22Rv1 (cell line): ENCODE data around the gene VARS2.
"Not testable (repeated sequence)": the region's sequence is repeated elsewhere in the genome, so short reads cannot be mapped to it uniquely, and the experiment has no call there.

ENCODE experiments used
- H3K27ac ChIP-seq: fragments of 450-650 bp; 2 replicates; pipeline ENCODE4 v1.5.1; 2017
- ZFX ChIP-seq: fragments of 450-650 bp; IDR thresholded peaks from 2 replicates; pipeline ENCODE4 v1.6.1; 2017; ENCODE audit warnings: antibody characterized with exemption, borderline replicate concordance
- TF ChIP-seq, protein P1 (sequence below): fragments of 450-650 bp; IDR thresholded peaks from 2 replicates; pipeline ENCODE4 v1.5.1; 2017; ENCODE audit warnings: mild to moderate bottlenecking

The VARS2 gene

DNA sequence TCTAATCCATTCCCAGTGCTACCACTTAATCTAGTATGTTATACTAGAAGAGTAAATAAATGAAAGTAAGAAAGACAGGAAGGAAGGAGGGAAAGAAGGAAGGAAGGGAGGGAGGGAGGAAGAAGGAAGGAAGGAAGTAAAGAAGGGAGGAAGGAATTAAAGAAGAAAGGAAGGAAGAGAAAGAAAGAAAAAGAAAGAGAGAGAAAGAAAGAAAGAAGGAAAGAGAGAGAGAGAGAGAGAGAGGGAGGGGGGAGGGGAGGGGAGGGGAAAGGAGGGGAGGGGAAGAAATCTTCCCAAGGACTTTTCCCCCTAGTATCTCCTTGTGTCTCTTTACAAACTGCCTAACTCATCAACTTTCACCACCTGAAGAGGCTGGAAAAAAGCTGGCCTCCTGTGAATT is 48.7 kb downstream of the VARS2 start:
- TF ChIP-seq, protein P1, sequence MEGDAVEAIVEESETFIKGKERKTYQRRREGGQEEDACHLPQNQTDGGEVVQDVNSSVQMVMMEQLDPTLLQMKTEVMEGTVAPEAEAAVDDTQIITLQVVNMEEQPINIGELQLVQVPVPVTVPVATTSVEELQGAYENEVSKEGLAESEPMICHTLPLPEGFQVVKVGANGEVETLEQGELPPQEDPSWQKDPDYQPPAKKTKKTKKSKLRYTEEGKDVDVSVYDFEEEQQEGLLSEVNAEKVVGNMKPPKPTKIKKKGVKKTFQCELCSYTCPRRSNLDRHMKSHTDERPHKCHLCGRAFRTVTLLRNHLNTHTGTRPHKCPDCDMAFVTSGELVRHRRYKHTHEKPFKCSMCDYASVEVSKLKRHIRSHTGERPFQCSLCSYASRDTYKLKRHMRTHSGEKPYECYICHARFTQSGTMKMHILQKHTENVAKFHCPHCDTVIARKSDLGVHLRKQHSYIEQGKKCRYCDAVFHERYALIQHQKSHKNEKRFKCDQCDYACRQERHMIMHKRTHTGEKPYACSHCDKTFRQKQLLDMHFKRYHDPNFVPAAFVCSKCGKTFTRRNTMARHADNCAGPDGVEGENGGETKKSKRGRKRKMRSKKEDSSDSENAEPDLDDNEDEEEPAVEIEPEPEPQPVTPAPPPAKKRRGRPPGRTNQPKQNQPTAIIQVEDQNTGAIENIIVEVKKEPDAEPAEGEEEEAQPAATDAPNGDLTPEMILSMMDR: no peak
- no peak for TF ChIP-seq ZFX
- H3K27ac ChIP-seq: no peak overlapping the region

DNA sequence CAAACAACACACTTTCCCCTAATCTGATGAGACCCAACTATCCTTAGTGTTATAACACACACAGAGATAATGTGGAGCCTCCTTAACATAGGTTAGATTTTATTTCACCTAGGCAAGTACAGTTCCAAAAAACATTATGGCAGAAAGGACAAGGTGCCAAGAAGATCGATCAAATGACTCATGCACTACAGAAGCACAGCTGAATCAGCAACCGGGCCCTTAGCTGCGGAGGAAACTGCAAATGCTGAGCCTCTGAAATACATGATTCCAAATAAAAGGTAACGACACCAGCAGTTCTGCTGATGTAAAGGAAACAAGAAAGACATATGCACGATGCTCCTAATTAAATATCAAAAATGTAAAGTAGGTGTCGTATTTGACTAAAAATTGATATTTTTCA is 49.6 kb downstream of the VARS2 start:
- H3K27ac ChIP-seq: no peak overlapping the region
- TF ChIP-seq ZFX: no peak
- TF ChIP-seq, protein P1: no peak

DNA sequence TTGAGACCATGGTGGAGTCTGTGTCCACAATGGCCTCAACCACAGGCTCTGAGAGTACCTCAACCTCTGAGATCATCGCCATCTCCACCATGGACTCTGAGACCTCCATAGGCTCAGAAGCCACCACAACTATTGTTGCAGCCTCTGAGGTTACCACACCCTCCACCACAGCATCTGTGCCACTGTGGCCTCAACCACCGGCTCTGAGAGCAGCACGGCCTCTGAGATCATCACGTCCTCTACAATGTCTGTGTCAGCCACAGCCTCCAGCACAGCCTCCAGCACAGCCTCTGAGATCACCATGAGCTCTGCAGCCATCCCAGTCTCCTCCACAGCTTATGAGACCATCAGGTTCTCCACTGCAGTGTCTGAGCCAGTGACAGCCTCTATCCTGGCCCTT is 50.0 kb downstream of the VARS2 start:
- TF ChIP-seq ZFX: no peak
- no peak overlapping the region for H3K27ac ChIP-seq

DNA sequence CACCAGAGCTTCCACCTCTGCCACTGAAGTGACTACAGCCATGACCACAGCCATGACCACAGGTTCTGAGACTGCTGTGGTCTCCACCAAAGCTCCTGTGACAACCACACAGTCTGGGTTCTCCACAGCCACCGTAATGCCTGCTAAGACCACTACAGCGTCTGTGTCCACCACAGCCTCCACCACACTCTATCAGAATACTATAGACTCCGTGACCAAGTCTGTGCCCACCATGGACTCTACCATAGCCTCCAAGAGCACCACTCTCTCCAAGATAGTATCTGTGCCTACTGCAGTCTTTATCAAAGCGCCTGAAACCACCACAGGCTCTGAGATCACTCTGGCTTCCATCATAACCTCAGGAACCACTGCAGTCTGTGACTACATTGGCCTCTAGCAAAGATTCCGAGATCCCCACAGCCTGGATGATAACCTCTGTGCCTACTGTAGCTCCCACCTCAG is 51.1 kb downstream of the VARS2 start:
- TF ChIP-seq, protein P1: no peak
- no peak for TF ChIP-seq ZFX
- H3K27ac ChIP-seq: no peak overlapping the region

DNA sequence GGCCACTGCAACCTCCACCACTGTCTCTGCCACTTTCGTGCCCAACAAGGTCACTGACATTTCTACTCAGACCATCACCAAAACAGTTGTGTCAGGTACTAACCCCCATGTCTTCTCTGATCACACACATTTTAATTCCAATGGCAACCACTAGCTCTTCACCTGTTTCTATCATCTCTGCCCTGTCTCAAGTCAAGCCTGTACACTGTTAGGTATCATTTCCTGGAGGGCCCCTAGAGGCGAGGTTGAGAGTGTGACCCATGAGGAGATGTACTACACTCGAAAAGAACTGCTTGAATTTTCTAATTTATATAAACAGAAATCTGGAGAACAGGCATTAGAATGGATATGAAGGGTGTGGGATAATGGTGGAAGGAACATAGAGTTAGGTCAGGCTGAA is 52.1 kb downstream of the VARS2 start:
- H3K27ac ChIP-seq: no peak overlapping the region

DNA sequence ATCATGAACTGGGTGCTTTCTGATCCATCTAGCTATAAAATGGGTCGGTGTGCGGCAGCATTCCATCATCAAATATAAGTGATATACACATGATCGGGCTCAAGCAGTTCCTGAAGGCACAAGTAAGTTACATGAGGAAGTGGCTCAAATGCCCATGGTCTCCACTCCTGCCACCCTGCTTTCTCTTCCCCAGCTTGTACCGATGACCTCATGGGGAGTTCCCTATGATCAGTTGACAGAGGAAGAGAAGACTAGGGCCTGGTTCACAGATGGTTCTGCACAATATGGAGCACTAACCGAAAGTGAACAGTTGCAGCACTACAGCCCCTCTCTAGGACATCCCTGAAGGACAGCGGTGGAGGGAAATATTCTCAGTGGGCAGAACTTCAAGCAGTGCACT is 55.1 kb downstream of the VARS2 start:
- H3K27ac ChIP-seq: not testable (repeated sequence)

More for the DNA sequence above, 52.1 kb downstream of the VARS2 start:
- TF ChIP-seq, protein P1: no peak
- no peak for TF ChIP-seq ZFX

DNA sequence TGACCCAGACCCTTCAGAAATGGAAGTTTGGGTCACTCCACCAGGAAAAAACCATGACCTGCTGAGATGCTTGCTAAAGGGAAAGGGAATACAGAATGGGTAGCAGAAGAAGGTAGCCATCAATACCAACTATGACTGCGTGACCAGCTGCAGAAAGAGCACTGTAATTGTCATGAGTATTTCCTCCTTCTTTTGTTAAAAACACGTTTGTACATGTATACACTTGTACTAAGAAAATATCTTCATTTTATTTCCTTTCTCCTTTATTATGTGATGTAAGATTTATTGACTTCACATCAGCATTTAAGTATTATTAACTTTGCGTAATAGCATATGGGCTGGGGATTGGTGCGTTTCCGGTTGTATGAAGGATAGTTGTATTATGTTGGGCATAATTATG is 56.9 kb downstream of the VARS2 start:
- no peak for TF ChIP-seq ZFX
- TF ChIP-seq, protein P1: no peak
- H3K27ac ChIP-seq: no peak overlapping the region

DNA sequence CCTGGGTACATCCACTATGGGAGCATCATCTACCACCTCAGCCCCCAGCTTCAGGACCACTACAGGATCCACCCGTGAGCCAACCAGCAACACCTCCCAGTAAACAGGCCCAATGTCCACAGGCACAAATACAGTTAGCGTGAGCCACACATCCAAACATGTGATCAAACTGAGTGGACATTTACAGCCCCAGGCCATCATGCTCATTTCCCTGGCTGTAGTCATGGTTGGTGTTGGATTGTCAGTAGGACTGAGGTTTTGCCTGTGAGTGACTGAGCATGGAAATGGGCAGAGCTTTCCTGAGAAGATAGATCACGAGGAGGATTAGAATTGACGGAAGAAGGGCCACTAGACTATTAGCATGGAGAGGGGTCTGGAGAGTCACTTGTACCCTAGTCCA is 58.8 kb downstream of the VARS2 start:
- H3K27ac ChIP-seq: no peak overlapping the region
- no peak for TF ChIP-seq ZFX

DNA sequence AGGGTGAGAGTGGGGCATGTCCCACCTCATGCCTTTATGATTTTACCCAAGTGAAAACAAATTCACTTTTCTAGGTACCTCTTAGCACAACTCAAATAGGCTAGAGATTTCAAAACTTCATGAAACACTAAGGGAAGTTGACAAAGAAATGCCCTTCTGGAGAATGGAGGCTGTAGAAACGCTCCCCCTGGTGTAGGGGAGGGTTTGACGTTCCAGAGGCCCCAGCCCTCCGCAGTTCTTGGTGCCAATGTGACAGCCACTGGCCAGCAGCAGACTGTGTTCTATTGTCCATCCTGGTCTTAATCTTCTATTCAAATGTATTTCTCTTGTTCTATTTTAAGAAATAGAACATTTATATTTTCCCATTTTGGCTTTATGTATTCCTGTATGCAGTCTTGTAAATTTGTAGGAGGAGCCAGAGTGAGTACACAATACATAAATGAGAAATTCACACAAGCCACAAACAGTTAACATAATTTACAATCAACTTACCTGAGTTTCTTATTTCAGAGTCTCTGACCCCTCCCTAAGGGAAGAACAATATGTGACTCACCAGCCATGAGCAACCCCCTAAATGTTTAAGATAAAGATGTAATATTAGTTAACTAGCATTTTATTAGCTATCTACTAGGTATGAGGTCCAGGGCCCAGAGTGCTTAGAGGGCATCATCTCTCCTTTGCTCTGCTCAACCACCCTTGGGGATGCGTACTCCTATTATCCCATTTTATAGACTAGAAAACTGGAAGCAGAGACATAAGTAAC is 60.6 kb downstream of the VARS2 start:
- no peak overlapping the region for H3K27ac ChIP-seq
- TF ChIP-seq, protein P1: no peak
- TF ChIP-seq ZFX: no peak
